NCI-H526 treated with DMSO at 0.1 percent for 48 hours (cell line): Measurements from ENCODE around the gene COL7A1.
A peak's percentile ranks its signal among the peaks of the same experiment; 100 is the strongest.

Source experiments
- DNase-seq: peaks from one replicate; lab custom pipeline; 2025; lab: John Stamatoyannopoulos, UW

COL7A1 gene

GRCh38 chr3:48595075-48595525 lies at the start of gene COL7A1:
COL7A1 (minus strand) TSS chr3:48595329; CDS start chr3:48595159, 170 bp downstream.
- no peak for DNase-seq

- no peak for DNase-seq
Observed at GRCh38 chr3:48642605-48643004, 47.5 kb upstream of the COL7A1 start.

GRCh38 chr3:48641396-48641795 lies 46.3 kb upstream of the COL7A1 start:
- DNase-seq: no peak

- DNase-seq: no peak
Observed at GRCh38 chr3:48639944-48640606, 44.9 kb upstream of the COL7A1 start.

GRCh38 chr3:48637305-48637704 lies 42.2 kb upstream of the COL7A1 start:
- DNase-seq: no peak

- no peak for DNase-seq
Observed at GRCh38 chr3:48636149-48636655, 41.1 kb upstream of the COL7A1 start.

GRCh38 chr3:48635222-48636021 lies 40.3 kb upstream of the COL7A1 start, which contains the start of gene SLC26A6:
SLC26A6 (minus strand) TSS chr3:48635461; CDS start chr3:48635393, 68 bp downstream.
- DNase-seq: peak; percentile 88

- no peak for DNase-seq
Observed at GRCh38 chr3:48634661-48635221, 39.6 kb upstream of the COL7A1 start.

- no peak for DNase-seq
Observed at GRCh38 chr3:48633743-48634142, 38.6 kb upstream of the COL7A1 start.

- DNase-seq: no peak
Observed at GRCh38 chr3:48633256-48633655, 38.1 kb upstream of the COL7A1 start.

GRCh38 chr3:48631516-48632448 lies 36.7 kb upstream of the COL7A1 start:
- no peak for DNase-seq

GRCh38 chr3:48630833-48631232 lies 35.7 kb upstream of the COL7A1 start:
- no peak for DNase-seq

- DNase-seq: no peak
Observed at GRCh38 chr3:48630407-48630806, 35.3 kb upstream of the COL7A1 start.

- DNase-seq: no peak
Observed at GRCh38 chr3:48629894-48630293, 34.8 kb upstream of the COL7A1 start.

- no peak for DNase-seq
Observed at GRCh38 chr3:48628277-48629017, 33.3 kb upstream of the COL7A1 start.

- DNase-seq: no peak
Observed at GRCh38 chr3:48625600-48625999, 30.5 kb upstream of the COL7A1 start.

- no peak for DNase-seq
Observed at GRCh38 chr3:48624767-48625166, 29.6 kb upstream of the COL7A1 start.

- no peak for DNase-seq
Observed at GRCh38 chr3:48623851-48624547, 28.9 kb upstream of the COL7A1 start.

- DNase-seq: no peak
Observed at GRCh38 chr3:48621461-48621869, 26.3 kb upstream of the COL7A1 start, which contains the start of gene TMEM89. TMEM89 (minus strand) TSS chr3:48621769; CDS start chr3:48621756, 13 bp downstream.
